Neural cell (in vitro differentiated cells): Measurements from ENCODE around the gene SLC16A2.

Experiments used
- EP300 ChIP-seq: fragments of 450-650 bp; conservative IDR thresholded peaks from 2 replicates; pipeline ENCODE4 v1.6.1; 2014; ENCODE audit warnings: antibody characterized with exemption, mild to moderate bottlenecking, moderate library complexity; ENCODE audit not compliant: poor library complexity, severe bottlenecking
- EZH2 ChIP-seq: fragments of 200-600, 300-800 bp; shearing (Covaris generic), sonication (generic); IDR thresholded peaks from 2 replicates; pipeline ENCODE4 v1.6.1; 2014; ENCODE audit warnings: antibody characterized with exemption, low read length, borderline replicate concordance, mild to moderate bottlenecking; ENCODE audit not compliant: insufficient read depth, poor library complexity, severe bottlenecking
- MXI1 ChIP-seq: fragments of 450-650 bp; conservative IDR thresholded peaks from 2 replicates; pipeline ENCODE4 v1.6.1; 2014; ENCODE audit warnings: antibody characterized with exemption, mild to moderate bottlenecking; ENCODE audit not compliant: poor library complexity, severe bottlenecking
- POLR2AphosphoS5 ChIP-seq: IDR thresholded peaks from 2 replicates; pipeline ENCODE4 v1.6.1; 2012
- RAD21 ChIP-seq: fragments of 450-650 bp; conservative IDR thresholded peaks from 2 replicates; pipeline ENCODE4 v1.6.1; 2014; ENCODE audit warnings: antibody characterized with exemption, mild to moderate bottlenecking, moderate library complexity
- SMC3 ChIP-seq: fragments of 450-650 bp; conservative IDR thresholded peaks from 2 replicates; pipeline ENCODE4 v1.6.1; 2014; ENCODE audit warnings: antibody characterized with exemption, mild to moderate bottlenecking, moderate library complexity; ENCODE audit not compliant: poor library complexity
- TAF1 ChIP-seq: IDR thresholded peaks from 2 replicates; pipeline ENCODE4 v1.6.1; 2012; ENCODE audit warnings: low read depth
- TF ChIP-seq, protein P1 (sequence below): fragments of 450-650 bp; IDR thresholded peaks from 2 replicates; pipeline ENCODE4 v1.5.1; 2014; ENCODE audit warnings: antibody characterized with exemption, mild to moderate bottlenecking, moderate library complexity; ENCODE audit not compliant: poor library complexity, severe bottlenecking
- TF ChIP-seq, protein P2 (sequence below): IDR thresholded peaks from 2 replicates; pipeline ENCODE4 v1.6.1; 2012; ENCODE audit warnings: borderline replicate concordance

DNA sequence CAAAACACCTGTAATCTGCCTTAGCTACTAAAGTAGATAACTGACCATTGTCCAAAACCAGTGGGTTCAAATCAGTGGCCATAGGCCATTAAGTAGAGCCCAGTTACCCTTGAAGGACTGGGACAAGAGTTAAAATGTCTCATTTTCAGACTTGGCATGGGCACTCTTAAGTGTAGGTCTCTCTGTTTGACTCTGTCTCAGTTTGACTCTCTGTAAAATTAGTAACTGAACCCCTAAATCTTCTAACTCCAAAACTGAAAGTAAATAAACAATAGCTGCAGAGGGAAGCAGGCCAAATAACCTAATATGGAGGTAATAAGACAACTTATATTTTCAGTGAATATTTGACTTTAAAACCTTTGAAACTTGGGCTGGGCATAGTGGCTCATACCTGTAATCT is 89.1 kb downstream of the SLC16A2 start:
- TF ChIP-seq, protein P1, sequence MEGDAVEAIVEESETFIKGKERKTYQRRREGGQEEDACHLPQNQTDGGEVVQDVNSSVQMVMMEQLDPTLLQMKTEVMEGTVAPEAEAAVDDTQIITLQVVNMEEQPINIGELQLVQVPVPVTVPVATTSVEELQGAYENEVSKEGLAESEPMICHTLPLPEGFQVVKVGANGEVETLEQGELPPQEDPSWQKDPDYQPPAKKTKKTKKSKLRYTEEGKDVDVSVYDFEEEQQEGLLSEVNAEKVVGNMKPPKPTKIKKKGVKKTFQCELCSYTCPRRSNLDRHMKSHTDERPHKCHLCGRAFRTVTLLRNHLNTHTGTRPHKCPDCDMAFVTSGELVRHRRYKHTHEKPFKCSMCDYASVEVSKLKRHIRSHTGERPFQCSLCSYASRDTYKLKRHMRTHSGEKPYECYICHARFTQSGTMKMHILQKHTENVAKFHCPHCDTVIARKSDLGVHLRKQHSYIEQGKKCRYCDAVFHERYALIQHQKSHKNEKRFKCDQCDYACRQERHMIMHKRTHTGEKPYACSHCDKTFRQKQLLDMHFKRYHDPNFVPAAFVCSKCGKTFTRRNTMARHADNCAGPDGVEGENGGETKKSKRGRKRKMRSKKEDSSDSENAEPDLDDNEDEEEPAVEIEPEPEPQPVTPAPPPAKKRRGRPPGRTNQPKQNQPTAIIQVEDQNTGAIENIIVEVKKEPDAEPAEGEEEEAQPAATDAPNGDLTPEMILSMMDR: no peak
- TF ChIP-seq EP300 (no peak), POLR2AphosphoS5 (no peak), TAF1 (no peak), EZH2 (no peak), MXI1 (no peak), SMC3 (no peak), RAD21 (no peak)
- TF ChIP-seq, protein P2, sequence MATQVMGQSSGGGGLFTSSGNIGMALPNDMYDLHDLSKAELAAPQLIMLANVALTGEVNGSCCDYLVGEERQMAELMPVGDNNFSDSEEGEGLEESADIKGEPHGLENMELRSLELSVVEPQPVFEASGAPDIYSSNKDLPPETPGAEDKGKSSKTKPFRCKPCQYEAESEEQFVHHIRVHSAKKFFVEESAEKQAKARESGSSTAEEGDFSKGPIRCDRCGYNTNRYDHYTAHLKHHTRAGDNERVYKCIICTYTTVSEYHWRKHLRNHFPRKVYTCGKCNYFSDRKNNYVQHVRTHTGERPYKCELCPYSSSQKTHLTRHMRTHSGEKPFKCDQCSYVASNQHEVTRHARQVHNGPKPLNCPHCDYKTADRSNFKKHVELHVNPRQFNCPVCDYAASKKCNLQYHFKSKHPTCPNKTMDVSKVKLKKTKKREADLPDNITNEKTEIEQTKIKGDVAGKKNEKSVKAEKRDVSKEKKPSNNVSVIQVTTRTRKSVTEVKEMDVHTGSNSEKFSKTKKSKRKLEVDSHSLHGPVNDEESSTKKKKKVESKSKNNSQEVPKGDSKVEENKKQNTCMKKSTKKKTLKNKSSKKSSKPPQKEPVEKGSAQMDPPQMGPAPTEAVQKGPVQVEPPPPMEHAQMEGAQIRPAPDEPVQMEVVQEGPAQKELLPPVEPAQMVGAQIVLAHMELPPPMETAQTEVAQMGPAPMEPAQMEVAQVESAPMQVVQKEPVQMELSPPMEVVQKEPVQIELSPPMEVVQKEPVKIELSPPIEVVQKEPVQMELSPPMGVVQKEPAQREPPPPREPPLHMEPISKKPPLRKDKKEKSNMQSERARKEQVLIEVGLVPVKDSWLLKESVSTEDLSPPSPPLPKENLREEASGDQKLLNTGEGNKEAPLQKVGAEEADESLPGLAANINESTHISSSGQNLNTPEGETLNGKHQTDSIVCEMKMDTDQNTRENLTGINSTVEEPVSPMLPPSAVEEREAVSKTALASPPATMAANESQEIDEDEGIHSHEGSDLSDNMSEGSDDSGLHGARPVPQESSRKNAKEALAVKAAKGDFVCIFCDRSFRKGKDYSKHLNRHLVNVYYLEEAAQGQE: no peak
